Measurements from ENCODE around the gene SPDYC. TPM values are rescaled to one million over a fixed set of nuclear protein-coding genes. Genes with fewer than 3 reads are reported as not detected.

The SPDYC gene
- total and polyA plus RNA-seq, 2 of the 13 experiments (the other 11 are each of a cell fraction or from before 2014, with no cell fraction given) = 0.15 to 0.33 TPM

- TF ChIP-seq PRDM10 (CRISPR knock-in tag; IDR thresholded peaks at IDR 0.05; ENCODE audit: low read depth) = no peak
- no peak for TF ChIP-seq ONECUT2 (CRISPR knock-in tag; IDR thresholded peaks at IDR 0.05)
- TF ChIP-seq HOXA3 (CRISPR knock-in tag; IDR thresholded peaks at IDR 0.05) = no peak
- TF ChIP-seq ZNF446 (CRISPR knock-in tag; IDR thresholded peaks at IDR 0.05) = no peak
- no peak for TF ChIP-seq MAFK (conservative IDR thresholded peaks at IDR 0.05 in 1 of 2, IDR thresholded peaks at IDR 0.05 in 1 of 2; ENCODE audit: low read length in 2 of 2)
- no peak for TF ChIP-seq ZNF547 (CRISPR knock-in tag; IDR thresholded peaks at IDR 0.05)
- TF ChIP-seq FOXA1 (IDR thresholded peaks at IDR 0.05) = no peak
- TF ChIP-seq FOXA1 (CRISPR knock-in tag; IDR thresholded peaks at IDR 0.05) = no peak
- TF ChIP-seq HES4 (CRISPR knock-in tag; IDR thresholded peaks at IDR 0.05; ENCODE audit: borderline replicate concordance) = no peak
- no peak for TF ChIP-seq SP1 (IDR thresholded peaks at IDR 0.05)
- no peak for TF ChIP-seq SP1 (CRISPR knock-in tag; IDR thresholded peaks at IDR 0.05)
These were observed 47.7 kb downstream of the SPDYC start (continued) for GRCh38 chr11:65217441-65218423.

All from HepG2 (cell line).